Stimulated activated CD8-positive, alpha-beta memory T cell treated with anti-CD3 and anti-CD28 coated beads, Interleukin-4, amount 100 ng/mL, for 24 hours (primary cell): ENCODE data around the gene SMTNL2.

Experiments
- DNase-seq: peaks from one replicate; pipeline ENCODE4 v3.0.0-alpha.2; 2020; ENCODE audit warnings: low read depth

The SMTNL2 gene

GRCh38 chr17:4545217-4545951, 38.9 kb upstream of the SMTNL2 start:
- no peak for DNase-seq

- DNase-seq = no peak
These were observed 37.0 kb upstream of the SMTNL2 start for GRCh38 chr17:4547118-4547906.

- no peak for DNase-seq
These were observed 36.3 kb upstream of the SMTNL2 start for GRCh38 chr17:4548061-4548461.

- no peak for DNase-seq
These were observed 35.4 kb upstream of the SMTNL2 start for GRCh38 chr17:4548721-4549531.

- DNase-seq = no peak
These were observed 34.4 kb upstream of the SMTNL2 start for GRCh38 chr17:4549781-4550533.

- DNase-seq = no peak
These were observed 33.7 kb upstream of the SMTNL2 start for GRCh38 chr17:4550534-4551039.

GRCh38 chr17:4551141-4551540, 33.2 kb upstream of the SMTNL2 start:
- no peak for DNase-seq

- no peak for DNase-seq
These were observed 32.4 kb upstream of the SMTNL2 start for GRCh38 chr17:4551796-4552525.

GRCh38 chr17:4553669-4554068, 30.7 kb upstream of the SMTNL2 start:
- DNase-seq = no peak

- no peak for DNase-seq
These were observed 29.8 kb upstream of the SMTNL2 start for GRCh38 chr17:4554441-4554996.

- peak; percentile 96 for DNase-seq
These were observed 29.1 kb upstream of the SMTNL2 start, which contains the start of gene MYBBP1A for GRCh38 chr17:4554997-4555799. TSS of gene MYBBP1A (minus strand) at chr17:4555384. CDS start at chr17:4555324, 60 bp downstream.

GRCh38 chr17:4555873-4556759, 28.2 kb upstream of the SMTNL2 start:
- DNase-seq = no peak

GRCh38 chr17:4556996-4557395, 27.3 kb upstream of the SMTNL2 start:
- no peak for DNase-seq

GRCh38 chr17:4557626-4558346, 26.5 kb upstream of the SMTNL2 start:
- DNase-seq = no peak

- no peak for DNase-seq
These were observed 25.9 kb upstream of the SMTNL2 start for GRCh38 chr17:4558347-4558971.

GRCh38 chr17:4559139-4559791, 25.1 kb upstream of the SMTNL2 start:
- no peak for DNase-seq

GRCh38 chr17:4559966-4560365, 24.4 kb upstream of the SMTNL2 start:
- no peak for DNase-seq
